RWPE1 (cell line): Measurements from ENCODE around the gene ABCA13.
"Not testable (repeated sequence)": the region's sequence is repeated elsewhere in the genome, so short reads cannot be mapped to it uniquely, and the experiment has no call there.

ENCODE experiments used
- CTCF ChIA-PET: fragments of 350-600 bp; sonication (Branson Sonifier 250); formaldehyde crosslinking; extraction: SDS; loops from one replicate; lab custom pipeline; 2021; lab: Yijun Ruan, JAX
- POLR2A ChIA-PET: fragments of 400-600 bp; formaldehyde crosslinking; extraction: SDS; loops from one replicate; lab custom pipeline; 2020; ENCODE audit warnings: antibody characterized with exemption; ENCODE audit not compliant: low non-redundant PET; lab: Yijun Ruan, JAX
- DNase-seq: peaks from one replicate; pipeline ENCODE4 v3.0.0; 2012; ENCODE audit warnings: low spot score
- H3K27ac ChIP-seq: fragments of 450-650 bp; 2 replicates; pipeline ENCODE4 v1.5.1; 2017
- CTCF ChIP-seq: fragments of 450-650 bp; conservative IDR thresholded peaks from 2 replicates; pipeline ENCODE4 v1.5.1; 2017; ENCODE audit warnings: low read depth, mild to moderate bottlenecking

Gene ABCA13

GRCh38 chr7:48140001-48140681 is 31.1 kb upstream of the ABCA13 start:
- H3K27ac ChIP-seq = no peak overlapping the region
- POLR2A ChIA-PET = no interaction called here
- no peak for DNase-seq
- TF ChIP-seq CTCF = no peak
- CTCF ChIA-PET = interaction anchor here (1.9 kb wide), 1 partner anchor 15 kb away, joined by 6 read pairs; no protein-coding TSS in a partner anchor

DNA sequence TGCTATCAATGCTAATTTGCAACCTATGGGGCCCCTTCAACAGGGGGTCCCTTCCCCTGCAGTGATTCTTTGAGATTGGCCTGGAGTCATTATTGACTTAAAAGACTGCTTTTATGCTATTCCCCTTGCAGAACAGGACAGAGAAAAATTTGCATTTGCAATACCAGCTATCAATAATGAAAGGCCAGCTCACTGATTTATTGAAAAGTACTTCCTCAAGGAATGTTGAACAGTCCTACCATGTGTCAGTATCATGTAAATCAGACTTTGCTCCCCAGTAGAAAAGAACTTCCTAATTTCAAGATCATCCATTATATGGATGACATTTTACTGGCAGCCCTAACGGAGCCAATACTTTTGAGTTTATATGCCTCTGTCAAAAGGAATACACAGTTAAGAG is 29.7 kb upstream of the ABCA13 start:
- TF ChIP-seq CTCF = no peak
- POLR2A ChIA-PET = no interaction called here
- CTCF ChIA-PET = interaction anchor here (0.6 to 1.9 kb wide), 2 partner anchors 14 to 279 kb away, joined by 3 to 6 read pairs; no protein-coding TSS in a partner anchor
- no peak for DNase-seq
- no peak overlapping the region for H3K27ac ChIP-seq

- no peak overlapping the region for H3K27ac ChIP-seq
- CTCF ChIA-PET = interaction anchor here (0.6 to 1.1 kb wide), 2 partner anchors 9 to 10 kb away, joined by 4 to 8 read pairs; no protein-coding TSS in a partner anchor
- POLR2A ChIA-PET = no interaction called here
- no peak for TF ChIP-seq CTCF
- no peak for DNase-seq
Observed at GRCh38 chr7:48144291-48144768, 26.9 kb upstream of the ABCA13 start.

- TF ChIP-seq CTCF = no peak
- H3K27ac ChIP-seq = no peak overlapping the region
- CTCF ChIA-PET = no interaction called here
- DNase-seq = no peak
- POLR2A ChIA-PET = no interaction called here
Observed at GRCh38 chr7:48147078-48147591, 24.1 kb upstream of the ABCA13 start.

GRCh38 chr7:48147690-48148089 is 23.6 kb upstream of the ABCA13 start:
- DNase-seq, H3K27ac ChIP-seq, POLR2A ChIA-PET, CTCF ChIA-PET: not testable (repeated sequence)

GRCh38 chr7:48148311-48148710 is 22.9 kb upstream of the ABCA13 start:
- no peak for TF ChIP-seq CTCF
- H3K27ac ChIP-seq = no peak overlapping the region
- DNase-seq = no peak
- CTCF ChIA-PET = no interaction called here
- POLR2A ChIA-PET = no interaction called here

GRCh38 chr7:48149058-48149457 is 22.2 kb upstream of the ABCA13 start:
- ChIA-PET CTCF (no interaction called here), POLR2A (no interaction called here)
- no peak for DNase-seq
- no peak overlapping the region for H3K27ac ChIP-seq
- no peak for TF ChIP-seq CTCF
